ENCODE data around the gene AFDN.

DNA sequence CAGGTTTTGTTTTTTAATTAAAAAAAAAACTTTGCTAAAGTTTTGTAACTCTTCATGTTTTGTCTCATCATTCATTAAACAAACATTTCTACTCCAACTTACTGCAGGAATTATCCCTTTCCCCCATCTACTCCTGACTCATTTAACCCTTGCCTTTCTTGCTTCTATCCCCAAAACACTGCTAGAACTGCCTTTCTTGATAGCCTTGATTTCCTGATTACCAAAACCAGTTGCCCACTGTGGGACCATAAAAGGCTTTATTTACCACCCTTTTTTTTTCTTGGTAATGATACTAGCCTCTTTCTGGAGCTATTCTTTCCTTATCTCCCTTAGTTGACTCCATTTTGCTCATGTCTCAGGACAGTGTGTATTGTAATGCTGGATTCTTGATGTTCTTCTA, 15.3 kb downstream of the AFDN start:
- TF ChIP-seq, protein P1, sequence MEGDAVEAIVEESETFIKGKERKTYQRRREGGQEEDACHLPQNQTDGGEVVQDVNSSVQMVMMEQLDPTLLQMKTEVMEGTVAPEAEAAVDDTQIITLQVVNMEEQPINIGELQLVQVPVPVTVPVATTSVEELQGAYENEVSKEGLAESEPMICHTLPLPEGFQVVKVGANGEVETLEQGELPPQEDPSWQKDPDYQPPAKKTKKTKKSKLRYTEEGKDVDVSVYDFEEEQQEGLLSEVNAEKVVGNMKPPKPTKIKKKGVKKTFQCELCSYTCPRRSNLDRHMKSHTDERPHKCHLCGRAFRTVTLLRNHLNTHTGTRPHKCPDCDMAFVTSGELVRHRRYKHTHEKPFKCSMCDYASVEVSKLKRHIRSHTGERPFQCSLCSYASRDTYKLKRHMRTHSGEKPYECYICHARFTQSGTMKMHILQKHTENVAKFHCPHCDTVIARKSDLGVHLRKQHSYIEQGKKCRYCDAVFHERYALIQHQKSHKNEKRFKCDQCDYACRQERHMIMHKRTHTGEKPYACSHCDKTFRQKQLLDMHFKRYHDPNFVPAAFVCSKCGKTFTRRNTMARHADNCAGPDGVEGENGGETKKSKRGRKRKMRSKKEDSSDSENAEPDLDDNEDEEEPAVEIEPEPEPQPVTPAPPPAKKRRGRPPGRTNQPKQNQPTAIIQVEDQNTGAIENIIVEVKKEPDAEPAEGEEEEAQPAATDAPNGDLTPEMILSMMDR (IDR thresholded peaks at IDR 0.05; ENCODE audit: low read length) = no peak
- TF ChIP-seq EZH2 (optimal IDR thresholded peaks at IDR 0.05; ENCODE audit: low read depth, low read length) (no peak), EZH2phosphoT487 (IDR thresholded peaks at IDR 0.05; ENCODE audit: low read length) (no peak)

Data from MM.1S (cell line).